GM23338 (cell line): ENCODE data around the gene P4HA1. TPM values are rescaled to one million over a fixed set of nuclear protein-coding genes. Genes with fewer than 3 reads are reported as not detected.

Experiments
- ATAC-seq: fragments of 200-7000 bp; cut with Tn5 transposase; 3 replicates; pipeline ENCODE4 v1.9.1; 2020
- DNase-seq: peaks from one replicate; pipeline ENCODE4 v3.0.0-alpha.2; 2015; ENCODE audit warnings: low spot score
- H2AFZ ChIP-seq: fragments of 200-600 bp; sonication (generic); 2 replicates; pipeline ENCODE4 v1.8.0; 2016; ENCODE audit warnings: antibody characterized with exemption, mild to moderate bottlenecking, moderate library complexity
- H3F3A ChIP-seq: fragments of 200-600 bp; sonication (generic); replicated peaks from 2 replicates; pipeline ENCODE4 v1.8.0; 2017; ENCODE audit warnings: antibody characterized with exemption, mixed run types, low read depth
- H3K27ac ChIP-seq: fragments of 200-600 bp; sonication (generic); 2 replicates; pipeline ENCODE4 v1.6.1; 2016; ENCODE audit warnings: low read depth
- H3K27me3 ChIP-seq: fragments of 200-600 bp; sonication (generic); 2 replicates; pipeline ENCODE4 v1.8.0; 2016; ENCODE audit warnings: mild to moderate bottlenecking, mixed run types, moderate library complexity; ENCODE audit not compliant: insufficient read depth
- H3K36me3 ChIP-seq: fragments of 200-600 bp; sonication (generic); 2 replicates; pipeline ENCODE4 v1.8.0; 2016; ENCODE audit warnings: mild to moderate bottlenecking; ENCODE audit not compliant: insufficient read depth
- H3K4me1 ChIP-seq: fragments of 200-600 bp; sonication (generic); 2 replicates; pipeline ENCODE4 v1.8.0; 2016; ENCODE audit warnings: mild to moderate bottlenecking, moderate library complexity; ENCODE audit not compliant: insufficient read depth
- H3K4me2 ChIP-seq: fragments of 200-600 bp; sonication (generic); 2 replicates; pipeline ENCODE4 v1.7.1; 2017; ENCODE audit warnings: mixed run types
- H3K4me3 ChIP-seq: fragments of 200-600 bp; sonication (generic); 2 replicates; pipeline ENCODE4 v1.6.1; 2016; ENCODE audit warnings: mixed run types
- H3K79me2 ChIP-seq: fragments of 200-600 bp; sonication (generic); replicated peaks from 2 replicates; pipeline ENCODE4 v1.8.0; 2017; ENCODE audit warnings: mild to moderate bottlenecking; ENCODE audit not compliant: insufficient read depth
- H3K9me2 ChIP-seq: fragments of 200-600 bp; sonication (generic); 2 replicates; pipeline ENCODE4 v1.8.0; 2017; ENCODE audit not compliant: insufficient read depth
- H4K20me1 ChIP-seq: fragments of 200-600 bp; sonication (generic); replicated peaks from 2 replicates; pipeline ENCODE4 v1.8.0; 2017; ENCODE audit warnings: mild to moderate bottlenecking; ENCODE audit not compliant: insufficient read depth
- H3K27ac Mint-ChIP-seq: 2 replicates; pipeline ENCODE4 v1.8.0; 2020; ENCODE audit warnings: inconsistent platforms, mild to moderate bottlenecking, moderate library complexity, mixed read lengths
- H3K27me3 Mint-ChIP-seq: 3 replicates; pipeline ENCODE4 v1.8.0; 2022; ENCODE audit warnings: low read depth, mild to moderate bottlenecking, moderate library complexity, mixed read lengths, inconsistent platforms; ENCODE audit not compliant: insufficient read depth, poor library complexity
- H3K36me3 Mint-ChIP-seq: 3 replicates; pipeline ENCODE4 v1.8.0; 2021; ENCODE audit warnings: low read depth, mild to moderate bottlenecking, inconsistent platforms, moderate library complexity, mixed read lengths
- H3K4me1 Mint-ChIP-seq: 3 replicates; pipeline ENCODE4 v1.8.0; 2020; ENCODE audit warnings: mild to moderate bottlenecking, inconsistent platforms, mixed read lengths
- H3K4me3 Mint-ChIP-seq: 3 replicates; pipeline ENCODE4 v1.8.0; 2021; ENCODE audit warnings: moderate library complexity, mild to moderate bottlenecking, inconsistent platforms, mixed read lengths
- H3K9me3 Mint-ChIP-seq: 3 replicates; pipeline ENCODE4 v1.8.0; 2020; ENCODE audit warnings: moderate library complexity, mild to moderate bottlenecking, inconsistent platforms, mixed read lengths
- CTCF ChIP-seq, 2 experiments: fragments of 200-600 bp in 1 of 2; sonication (generic) in 1 of 2; conservative IDR thresholded peaks; 2 replicates each; pipeline versions ENCODE4 v1.5.1 to v1.6.1; 2016 to 2017; ENCODE audit warnings: antibody characterized with exemption in 2 of 2, low read depth in 2 of 2, mild to moderate bottlenecking in 2 of 2, moderate library complexity in 1 of 2
- ETS1 ChIP-seq: IDR thresholded peaks from 2 replicates; pipeline ENCODE4 v1.6.1; 2016; ENCODE audit warnings: antibody characterized with exemption
- EZH2 ChIP-seq: fragments of 200-600 bp; sonication (generic); IDR thresholded peaks from one replicate; pipeline ENCODE4 v1.8.0; 2017; ENCODE audit warnings: antibody characterized with exemption, mild to moderate bottlenecking, low read depth; ENCODE audit not compliant: unreplicated experiment
- EZH2phosphoT487 ChIP-seq: fragments of 200-600 bp; sonication (generic); IDR thresholded peaks from one replicate; pipeline ENCODE4 v1.8.1; 2018; ENCODE audit warnings: antibody characterized with exemption; ENCODE audit not compliant: unreplicated experiment
- JUNB ChIP-seq: IDR thresholded peaks from one replicate; pipeline ENCODE4 v1.6.1; 2016; ENCODE audit warnings: antibody characterized with exemption; ENCODE audit not compliant: unreplicated experiment
- NANOG ChIP-seq: IDR thresholded peaks from 2 replicates; pipeline ENCODE4 v1.6.1; 2016; ENCODE audit warnings: antibody characterized with exemption, borderline replicate concordance
- POLR2AphosphoS5 ChIP-seq: IDR thresholded peaks from 2 replicates; pipeline ENCODE4 v1.6.1; 2016; ENCODE audit warnings: antibody characterized with exemption, low read depth
- REST ChIP-seq: IDR thresholded peaks from one replicate; pipeline ENCODE4 v1.6.1; 2018; ENCODE audit warnings: antibody characterized with exemption; ENCODE audit not compliant: unreplicated experiment
- STAT1 ChIP-seq: IDR thresholded peaks from one replicate; pipeline ENCODE4 v1.6.1; 2016; ENCODE audit warnings: antibody characterized with exemption; ENCODE audit not compliant: unreplicated experiment
- ZNF114 ChIP-seq: fragments of 250-450 bp; sonication (Bioruptor Pico); IDR thresholded peaks from 2 replicates; pipeline ENCODE4 v1.5.0; 2020; ENCODE audit warnings: mild to moderate bottlenecking, moderate library complexity
- ZNF462 ChIP-seq: fragments of 250-450 bp; sonication (Bioruptor Pico); IDR thresholded peaks from 2 replicates; pipeline ENCODE4 v1.5.0; 2020; ENCODE audit warnings: mild to moderate bottlenecking, moderate library complexity
- polyA plus RNA-seq: library from polyadenylated mRNA; unstranded; fragments of >200 nt; fragmentation: Nextera tagmentation; extraction: Ambion mirVana; gene quantifications from 2 replicates; pipeline ENCODE4 v1.2.1, GENCODE V29; 2016
- total RNA-seq: library from RNA; depleted of rRNA; stranded (reverse); fragments of >200 nt; shearing (Covaris generic); gene quantifications from 2 replicates; pipeline ENCODE4 v1.2.3, GENCODE V29; 2014

The P4HA1 gene
- total and polyA plus RNA-seq, 2 experiments from 2014 or later = 26.4 to 27.1 TPM

GRCh38 chr10:73092830-73093229, 3.8 kb downstream of the P4HA1 start:
- peaks cover 12% of the 10 kb centered on the region for H3K4me1 ChIP-seq
- H4K20me1 ChIP-seq = no peaks in the 10 kb centered on the region
- ATAC-seq (no peak), DNase-seq (no peak)
- H3K4me3 ChIP-seq = no peak overlapping the region
- peaks cover 48% of the 10 kb centered on the region for H3K79me2 ChIP-seq
- no peak overlapping the region for H3K4me2 ChIP-seq
- H2AFZ ChIP-seq = no peak overlapping the region
- Mint-ChIP-seq H3K27me3 (peaks cover 7% of the 10 kb centered on the region), H3K4me3 (no peak overlapping the region), H3K9me3 (no peaks in the 10 kb centered on the region), H3K27ac (no peak overlapping the region), H3K36me3 (no peaks in the 10 kb centered on the region), H3K4me1 (peaks cover 19% of the 10 kb centered on the region; the same call in 2 of the 3 replicates)
- H3F3A ChIP-seq = no peaks in the 10 kb centered on the region
- H3K27ac ChIP-seq = no peak overlapping the region
- H3K27me3 ChIP-seq = no peaks in the 10 kb centered on the region
- no peaks in the 10 kb centered on the region for H3K36me3 ChIP-seq
- TF ChIP-seq POLR2AphosphoS5 (no peak), EZH2 (no peak), REST (no peak), ZNF462 (CRISPR knock-in tag) (no peak), STAT1 (no peak), JUNB (no peak), CTCF (conservative IDR thresholded peaks at IDR 0.05; ENCODE audit: low read depth in 2 of 2) (no peak), NANOG (no peak), ETS1 (no peak), EZH2phosphoT487 (no peak), ZNF114 (no peak)
- H3K9me2 ChIP-seq = no peaks in the 10 kb centered on the region
